GM10248 (cell line): Measurements from ENCODE around the gene RSKR.
A peak's percentile ranks its signal among the peaks of the same experiment; 100 is the strongest.

Source experiments
- CTCF ChIA-PET: fragments of 300-600 bp; sonication (Branson Sonifier 250); formaldehyde crosslinking; extraction: SDS; loops from one replicate; lab custom pipeline; 2021; ENCODE audit warnings: antibody characterized with exemption; lab: Yijun Ruan, JAX
- POLR2A ChIA-PET: fragments of 350-650 bp; sonication (Branson Sonifier 250); formaldehyde crosslinking; extraction: SDS; loops from one replicate; lab custom pipeline; 2020; ENCODE audit warnings: antibody characterized with exemption; lab: Yijun Ruan, JAX
- DNase-seq: peaks from one replicate; pipeline ENCODE4 v3.0.0; 2012; ENCODE audit errors: extremely low spot score
- TF ChIP-seq, protein P1 (sequence below): IDR thresholded peaks from 2 replicates; pipeline ENCODE4 v1.5.1; 2012; ENCODE audit warnings: mild to moderate bottlenecking, low read depth; ENCODE audit errors: extremely low read depth, missing control alignments, control extremely low read depth

RSKR gene

GRCh38 chr17:28657756-28658155 is 43.8 kb upstream of the RSKR start:
- DNase-seq = no peak
- TF ChIP-seq, protein P1, sequence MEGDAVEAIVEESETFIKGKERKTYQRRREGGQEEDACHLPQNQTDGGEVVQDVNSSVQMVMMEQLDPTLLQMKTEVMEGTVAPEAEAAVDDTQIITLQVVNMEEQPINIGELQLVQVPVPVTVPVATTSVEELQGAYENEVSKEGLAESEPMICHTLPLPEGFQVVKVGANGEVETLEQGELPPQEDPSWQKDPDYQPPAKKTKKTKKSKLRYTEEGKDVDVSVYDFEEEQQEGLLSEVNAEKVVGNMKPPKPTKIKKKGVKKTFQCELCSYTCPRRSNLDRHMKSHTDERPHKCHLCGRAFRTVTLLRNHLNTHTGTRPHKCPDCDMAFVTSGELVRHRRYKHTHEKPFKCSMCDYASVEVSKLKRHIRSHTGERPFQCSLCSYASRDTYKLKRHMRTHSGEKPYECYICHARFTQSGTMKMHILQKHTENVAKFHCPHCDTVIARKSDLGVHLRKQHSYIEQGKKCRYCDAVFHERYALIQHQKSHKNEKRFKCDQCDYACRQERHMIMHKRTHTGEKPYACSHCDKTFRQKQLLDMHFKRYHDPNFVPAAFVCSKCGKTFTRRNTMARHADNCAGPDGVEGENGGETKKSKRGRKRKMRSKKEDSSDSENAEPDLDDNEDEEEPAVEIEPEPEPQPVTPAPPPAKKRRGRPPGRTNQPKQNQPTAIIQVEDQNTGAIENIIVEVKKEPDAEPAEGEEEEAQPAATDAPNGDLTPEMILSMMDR = no peak
- CTCF ChIA-PET = interaction anchor here (1.1 to 4.4 kb wide), 3 partner anchors 10 to 47 kb away, joined by 3 to 17 read pairs (median 7); no protein-coding TSS in a partner anchor
- POLR2A ChIA-PET = interaction anchor here (1.3 kb wide), 1 partner anchor 14 kb away, joined by 3 read pairs; no protein-coding TSS in a partner anchor

DNA sequence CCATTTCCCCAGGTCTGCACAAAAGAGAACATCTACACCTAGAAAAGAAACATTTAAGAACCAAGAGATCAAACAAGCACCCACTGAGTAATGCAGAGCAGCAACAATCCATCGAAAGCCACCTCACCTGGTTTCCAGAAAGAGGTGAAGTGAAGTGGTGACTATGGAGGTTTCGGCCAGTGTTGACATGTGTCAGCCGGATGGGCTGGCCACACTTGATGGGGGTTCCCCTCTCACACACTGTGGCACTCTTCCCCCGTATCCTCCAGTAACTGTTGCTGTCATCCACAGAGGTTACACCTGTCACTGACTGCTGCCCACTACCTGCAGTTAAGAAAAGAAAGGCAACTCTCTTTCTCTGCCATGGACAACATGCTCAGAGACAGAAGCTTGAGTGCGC is 41.2 kb upstream of the RSKR start:
- CTCF ChIA-PET = interaction anchor here (4.4 kb wide), 1 partner anchor 8 kb away, joined by 17 read pairs; no protein-coding TSS in a partner anchor
- no peak for DNase-seq
- POLR2A ChIA-PET = no interaction called here
- TF ChIP-seq, protein P1 = no peak

- CTCF ChIA-PET = interaction anchor here (0.8 to 3.4 kb wide), 8 partner anchors 8 to 248 kb away, joined by 3 to 18 read pairs (median 4); partner anchors contain the start of genes SDF2 and SUPT6H
- DNase-seq = no peak
- TF ChIP-seq, protein P1 = no peak
- POLR2A ChIA-PET = no interaction called here
Measured at GRCh38 chr17:28648698-28649097, 34.7 kb upstream of the RSKR start.

- TF ChIP-seq, protein P1 = no peak
- ChIA-PET CTCF (interaction anchor here (0.8 to 5.1 kb wide), 18 partner anchors 10 to 308 kb away, joined by 3 to 43 read pairs (median 4); partner anchors contain the start of genes RPL23A, SDF2, SUPT6H and TLCD1), POLR2A (interaction anchor here (1.1 kb wide), 1 partner anchor 38 kb away, joined by 3 read pairs; no protein-coding TSS in a partner anchor)
Measured at GRCh38 chr17:28646039-28646754, 32.2 kb upstream of the RSKR start.

DNA sequence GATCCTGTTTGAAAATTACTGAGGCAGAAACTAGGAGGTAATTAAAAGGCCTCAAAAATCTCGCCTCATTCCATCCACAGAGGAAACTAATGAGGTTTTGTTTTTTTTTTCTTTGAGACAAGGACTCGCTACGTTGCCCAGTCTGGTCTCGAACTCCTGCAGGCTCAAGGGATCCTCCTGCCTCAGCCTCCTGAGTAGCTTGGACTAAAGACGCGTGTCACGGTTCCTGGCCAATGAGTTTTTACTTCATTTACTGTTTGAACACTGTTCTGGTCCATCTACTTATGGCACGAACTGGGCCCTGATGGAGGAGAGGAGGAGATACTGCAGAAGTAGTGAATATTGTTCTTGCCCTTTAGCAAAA is 31.6 kb upstream of the RSKR start:
- DNase-seq = no peak
- ChIA-PET POLR2A (interaction anchor here (0.9 to 1.2 kb wide), 5 partner anchors 16 to 69 kb away, joined by 3 to 5 read pairs (median 3); partner anchors contain the start of genes ALDOC, SDF2 and SUPT6H), CTCF (interaction anchor here (1.0 to 5.1 kb wide), 13 partner anchors 10 to 471 kb away, joined by 3 to 43 read pairs (median 4); partner anchors contain the start of genes SDF2, SUPT6H and TLCD1)
- TF ChIP-seq, protein P1 = no peak

More at GRCh38 chr17:28646039-28646754, 32.2 kb upstream of the RSKR start:
- DNase-seq = no peak

- peak; percentile 99 for DNase-seq
- ChIA-PET POLR2A (interaction anchor here (0.9 to 1.2 kb wide), 5 partner anchors 17 to 68 kb away, joined by 3 to 5 read pairs (median 3); partner anchors contain the start of genes ALDOC, SDF2 and SUPT6H), CTCF (interaction anchor here (0.8 to 5.1 kb wide), 14 partner anchors 10 to 472 kb away, joined by 3 to 43 read pairs (median 4); partner anchors contain the start of genes NEK8, SDF2 and SUPT6H)
Measured at GRCh38 chr17:28644787-28645575, 31.0 kb upstream of the RSKR start, which contains the start of gene BLTP2. TSS of gene BLTP2 (minus strand) at chr17:28645158. CDS start at chr17:28645056, 102 bp downstream.

More at GRCh38 chr17:28644787-28645575, 31.0 kb upstream of the RSKR start, which contains the start of gene BLTP2:
- TF ChIP-seq, protein P1 = no peak
